Activated CD8-positive, alpha-beta memory T cell treated with anti-CD3 and anti-CD28 coated beads for 36 hours (primary cell): ENCODE results near the gene PRLR. TPM values are rescaled to one million over a fixed set of nuclear protein-coding genes. Genes with fewer than 3 reads are reported as not detected.
"Not testable (repeated sequence)": the region's sequence is repeated elsewhere in the genome, so short reads cannot be mapped to it uniquely, and the experiment has no call there.

ENCODE experiments used
- CTCF ChIA-PET: fragments of 350-600 bp; sonication (Branson Sonifier 250); formaldehyde crosslinking; loops from one replicate; lab custom pipeline; 2021; ENCODE audit warnings: antibody characterized with exemption; lab: Charles Lee
- POLR2A ChIA-PET: fragments of 350-600 bp; sonication (Branson Sonifier 250); formaldehyde crosslinking; loops from one replicate; lab custom pipeline; 2021; ENCODE audit warnings: antibody characterized with exemption; lab: Charles Lee
- total RNA-seq, 2 experiments: library from RNA; stranded (reverse); gene quantifications; one replicate each; pipeline ENCODE4 v1.2.3, GENCODE V29; 2021

Gene PRLR
- total RNA-seq, 2 experiments from 2014 or later = not detected

- CTCF ChIA-PET, POLR2A ChIA-PET: not testable (repeated sequence)
Observed at GRCh38 chr5:35101720-35102119, 128.6 kb downstream of the PRLR start.

DNA sequence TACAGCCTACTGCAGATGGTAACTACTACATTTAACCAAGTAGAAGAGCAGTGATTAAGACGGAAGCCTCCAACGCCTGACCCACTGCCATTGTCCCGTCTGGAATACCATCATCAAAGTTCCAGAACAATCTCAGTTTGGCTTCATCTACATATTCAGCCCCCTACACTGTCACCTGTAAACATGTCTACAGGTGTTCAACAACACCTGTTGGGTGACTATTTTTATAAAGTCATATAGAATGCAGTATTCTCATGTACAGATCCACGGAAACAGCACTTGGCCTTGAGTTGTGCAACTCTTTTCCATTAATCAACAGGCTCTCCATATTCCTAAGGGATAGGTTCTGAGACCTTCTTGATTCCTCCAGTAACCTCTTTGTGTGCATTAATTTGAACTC lies 129.3 kb downstream of the PRLR start:
- POLR2A ChIA-PET = no interaction called here
- CTCF ChIA-PET = no interaction called here

DNA sequence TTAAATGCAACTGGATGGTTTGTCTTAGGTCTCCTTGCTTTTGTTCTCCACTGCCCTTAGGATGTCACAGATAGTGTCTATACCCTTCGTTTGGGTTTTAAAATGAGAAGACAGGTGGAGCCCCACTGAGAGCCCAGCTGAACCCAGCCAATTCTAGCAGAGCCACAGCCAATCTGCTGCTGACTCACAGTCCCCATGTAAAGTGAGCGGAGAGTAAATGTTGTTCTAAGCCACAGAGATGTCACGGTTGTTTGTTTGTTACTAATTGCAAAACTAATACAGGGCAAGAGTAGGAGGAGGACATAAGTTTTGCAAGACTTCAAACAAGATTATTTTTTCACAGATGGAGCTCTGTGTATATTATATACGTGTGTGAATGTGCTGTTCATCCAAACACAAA lies 132.1 kb downstream of the PRLR start:
- CTCF ChIA-PET = no interaction called here
- POLR2A ChIA-PET = no interaction called here

GRCh38 chr5:35096932-35097331 lies 133.4 kb downstream of the PRLR start:
- POLR2A ChIA-PET = no interaction called here

DNA sequence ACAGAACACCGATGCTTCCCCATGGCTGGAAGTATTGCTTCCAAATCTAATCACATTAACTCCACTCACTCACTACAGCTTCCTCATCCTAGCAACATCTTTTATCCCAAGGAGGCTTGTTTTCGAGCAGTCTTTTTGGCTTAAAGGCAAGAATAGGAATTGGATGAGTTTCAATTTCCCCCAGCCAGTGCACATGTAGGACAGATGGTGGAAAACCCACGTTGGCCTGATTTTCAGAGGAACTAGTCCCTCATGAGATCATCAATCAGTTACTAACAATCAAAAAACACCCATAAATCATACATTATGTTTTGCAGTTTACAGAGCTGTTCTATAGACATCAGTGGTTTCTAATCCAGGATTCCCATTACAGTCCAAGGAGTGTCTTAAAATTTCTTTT lies 134.1 kb downstream of the PRLR start:
- ChIA-PET CTCF (no interaction called here), POLR2A (no interaction called here)

More at GRCh38 chr5:35096932-35097331, 133.4 kb downstream of the PRLR start:
- CTCF ChIA-PET = no interaction called here

- ChIA-PET CTCF (no interaction called here), POLR2A (no interaction called here)
Observed at GRCh38 chr5:35095366-35095765, 134.9 kb downstream of the PRLR start.

- POLR2A ChIA-PET = no interaction called here
- CTCF ChIA-PET = no interaction called here
Observed at GRCh38 chr5:35094948-35095347, 135.3 kb downstream of the PRLR start.

- ChIA-PET CTCF (interaction anchor here (1.5 to 1.8 kb wide), 2 partner anchors 90 to 832 kb away, joined by 3 to 4 read pairs; no protein-coding TSS in a partner anchor), POLR2A (no interaction called here)
Observed at GRCh38 chr5:35092703-35093102, 137.6 kb downstream of the PRLR start.

DNA sequence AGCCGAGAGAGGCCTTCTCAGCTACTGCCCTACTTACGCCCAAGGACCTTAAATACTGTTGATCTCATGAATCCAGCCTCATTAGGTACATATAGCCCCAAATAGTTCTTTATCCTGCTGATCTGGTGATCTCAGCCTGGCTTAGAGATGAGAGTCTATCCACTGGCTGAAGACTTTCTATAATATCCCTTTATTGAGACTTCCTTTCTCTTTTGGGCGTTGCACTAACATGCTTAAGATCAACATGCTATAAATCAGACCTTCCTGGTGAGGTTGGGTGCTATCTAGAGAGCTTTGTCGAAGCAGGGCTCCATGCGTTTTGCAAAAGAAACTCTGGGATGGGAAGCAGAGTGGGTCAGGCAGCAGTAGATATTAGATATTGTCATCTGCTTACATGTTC lies 138.6 kb downstream of the PRLR start:
- CTCF ChIA-PET = interaction anchor here (1.5 to 1.8 kb wide), 2 partner anchors 91 to 833 kb away, joined by 3 to 4 read pairs; no protein-coding TSS in a partner anchor
- POLR2A ChIA-PET = no interaction called here

- ChIA-PET CTCF (no interaction called here), POLR2A (no interaction called here)
Observed at GRCh38 chr5:35089334-35090314, 140.7 kb downstream of the PRLR start.

DNA sequence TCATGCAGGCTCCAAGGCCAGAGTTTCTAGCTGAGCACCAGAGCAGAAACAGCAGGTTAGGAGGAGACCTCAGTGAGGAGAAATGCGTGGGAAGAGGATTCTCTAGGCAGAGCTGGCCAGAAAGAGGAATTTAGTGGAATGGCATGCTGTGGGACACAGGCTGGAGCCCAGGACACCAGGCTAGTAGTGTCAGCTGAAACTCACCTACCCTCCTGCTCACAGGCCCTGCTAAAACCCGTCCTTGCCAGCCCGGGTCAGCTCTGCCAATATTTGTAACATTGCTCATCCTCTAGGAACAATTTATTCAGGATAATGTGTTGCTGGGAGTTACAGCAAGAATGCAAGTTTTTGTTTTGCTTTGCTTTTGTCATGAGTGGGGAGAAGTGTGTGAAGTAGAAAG lies 142.3 kb downstream of the PRLR start:
- CTCF ChIA-PET = interaction anchor here (1.6 kb wide), 1 partner anchor 96 kb away, joined by 5 read pairs; no protein-coding TSS in a partner anchor
- POLR2A ChIA-PET = no interaction called here

DNA sequence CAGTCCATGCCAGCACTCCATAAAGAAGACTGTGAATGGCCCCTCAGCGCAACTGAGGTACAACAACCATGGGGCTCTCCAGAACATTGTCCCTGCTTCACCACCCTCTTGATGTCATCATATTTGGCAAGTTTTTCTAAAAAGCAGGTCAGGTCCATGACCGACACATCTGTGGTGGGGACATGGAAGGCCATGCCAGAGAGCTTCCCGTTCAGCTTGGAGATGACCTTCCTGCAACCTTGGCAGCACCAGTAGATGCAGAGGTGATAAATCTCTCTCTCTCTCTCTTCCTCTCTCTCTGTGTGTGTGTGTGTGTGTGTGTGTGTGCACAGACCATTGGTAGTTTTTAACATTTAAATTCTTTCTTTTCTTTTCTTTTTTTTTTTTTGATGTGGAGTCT lies 147.1 kb downstream of the PRLR start:
- POLR2A ChIA-PET = no interaction called here
- CTCF ChIA-PET = no interaction called here

- ChIA-PET POLR2A (no interaction called here), CTCF (no interaction called here)
Observed at GRCh38 chr5:35082530-35082929, 147.8 kb downstream of the PRLR start.

DNA sequence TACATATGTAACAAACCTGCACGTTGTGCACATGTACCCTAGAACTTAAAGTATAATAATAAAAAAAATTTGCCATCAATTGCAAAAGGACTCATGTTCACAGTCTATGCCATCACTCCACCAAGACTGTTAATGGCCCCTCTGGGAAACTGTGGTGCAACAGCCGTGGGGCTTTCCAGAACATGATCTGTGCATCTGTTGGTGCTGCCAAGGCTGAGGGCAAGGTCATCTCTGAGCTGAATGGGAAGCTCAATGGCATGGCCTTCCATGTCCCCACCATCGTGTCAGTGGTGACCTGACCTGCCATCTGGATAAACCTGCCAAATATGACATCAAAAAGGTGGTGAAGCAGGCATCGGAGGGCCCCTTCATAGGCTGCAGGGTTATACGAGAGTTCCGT lies 149.2 kb downstream of the PRLR start:
- CTCF ChIA-PET = no interaction called here
- POLR2A ChIA-PET = no interaction called here

DNA sequence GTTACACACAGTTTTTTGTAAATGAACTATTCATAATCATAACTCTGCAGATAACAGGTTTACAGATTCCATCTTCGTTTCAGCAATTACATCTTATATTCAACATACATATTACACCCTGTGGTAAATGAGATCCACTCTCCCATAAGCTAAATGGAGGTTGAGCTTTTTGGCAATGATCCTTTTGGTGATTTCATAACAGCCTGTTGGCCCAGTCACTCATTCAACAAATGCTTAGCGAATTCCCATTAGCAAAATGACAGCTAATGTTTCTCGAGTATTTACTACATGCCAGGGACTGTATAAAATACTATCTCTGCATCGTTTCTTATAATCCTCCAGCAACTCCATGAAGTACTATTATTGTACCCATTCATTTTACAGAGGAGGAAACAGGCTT lies 157.1 kb downstream of the PRLR start:
- ChIA-PET POLR2A (no interaction called here), CTCF (interaction anchor here (0.9 kb wide), 1 partner anchor 10 kb away, joined by 3 read pairs; no protein-coding TSS in a partner anchor)

DNA sequence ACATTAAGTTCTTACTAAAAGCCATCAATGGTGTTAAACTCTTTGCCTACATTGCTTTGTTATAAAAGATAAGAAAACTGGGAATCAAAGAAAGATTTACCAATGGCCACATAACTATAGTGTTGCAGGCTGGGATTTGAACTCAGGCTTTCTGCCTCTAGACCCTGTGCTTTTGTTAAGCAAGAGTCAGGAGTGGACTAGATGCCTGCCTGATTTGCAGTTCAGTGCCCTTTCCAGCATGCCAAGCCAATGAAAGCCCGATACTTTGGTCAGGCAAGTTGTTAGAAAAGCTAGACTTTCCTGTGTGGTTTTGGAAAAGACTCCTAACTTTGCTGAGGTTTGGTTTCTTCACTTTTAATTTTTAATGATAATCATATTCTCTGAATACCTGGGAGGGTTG lies 161.1 kb downstream of the PRLR start:
- CTCF ChIA-PET = no interaction called here
- POLR2A ChIA-PET = no interaction called here

GRCh38 chr5:35067985-35068384 lies 162.3 kb downstream of the PRLR start:
- CTCF ChIA-PET = no interaction called here
- POLR2A ChIA-PET = no interaction called here

GRCh38 chr5:35066260-35066795 lies 164.0 kb downstream of the PRLR start:
- ChIA-PET CTCF (no interaction called here), POLR2A (no interaction called here)

GRCh38 chr5:35063414-35063813 lies 166.9 kb downstream of the PRLR start:
- ChIA-PET POLR2A (no interaction called here), CTCF (interaction anchor here (1.0 kb wide), 1 partner anchor 9 kb away, joined by 3 read pairs; no protein-coding TSS in a partner anchor)

DNA sequence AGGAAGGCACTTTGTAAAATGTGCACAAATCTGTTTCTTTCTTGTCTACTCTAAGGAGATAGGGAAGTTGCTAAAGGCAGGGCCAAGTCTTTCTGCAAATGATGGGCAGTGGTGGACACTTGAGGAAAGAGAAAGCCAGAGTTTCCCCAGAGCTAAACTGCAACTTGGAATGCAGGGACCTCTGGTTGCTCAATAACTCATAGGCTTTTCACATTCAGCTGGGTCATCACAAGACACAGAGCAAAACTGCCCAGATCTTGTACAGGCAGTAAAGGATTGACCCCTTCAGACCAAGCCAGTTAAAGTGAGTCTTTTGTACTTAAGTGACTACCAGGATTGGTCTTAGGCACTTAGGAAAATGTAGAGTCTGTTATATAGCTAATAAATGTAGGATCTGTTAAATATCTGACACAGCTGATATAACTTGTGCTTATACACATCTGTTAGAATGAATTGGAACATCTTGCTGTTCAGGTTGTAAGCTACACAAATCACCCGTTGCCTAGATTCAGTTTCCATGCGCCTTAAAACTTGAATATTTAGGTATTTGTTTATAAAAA lies 169.0 kb downstream of the PRLR start:
- POLR2A ChIA-PET = no interaction called here
- CTCF ChIA-PET = no interaction called here
